HEK293 (cell line): Measurements from ENCODE around the gene PSME4.

Experiments used
- CTCF ChIP-seq: fragments of 450-650 bp; formaldehyde crosslinking; IDR thresholded peaks from 2 replicates; pipeline ENCODE4 v1.5.1; 2016; ENCODE audit warnings: missing biosample characterization, missing genetic modification characterization
- GLI4 ChIP-seq: fragments of 450-650 bp; formaldehyde crosslinking; IDR thresholded peaks from 2 replicates; pipeline ENCODE4 v1.5.1; 2016; ENCODE audit warnings: missing biosample characterization, missing genetic modification characterization
- ZBTB7A ChIP-seq: fragments of 450-650 bp; formaldehyde crosslinking; IDR thresholded peaks from 2 replicates; pipeline ENCODE4 v1.5.1; 2016; ENCODE audit warnings: low read depth, missing biosample characterization, missing genetic modification characterization
- ZNF148 ChIP-seq: fragments of 450-650 bp; formaldehyde crosslinking; IDR thresholded peaks from 2 replicates; pipeline ENCODE4 v1.5.0; 2017; ENCODE audit warnings: missing biosample characterization, missing genetic modification characterization, borderline replicate concordance
- ZNF184 ChIP-seq: fragments of 450-650 bp; IDR thresholded peaks from 2 replicates; pipeline ENCODE4 v1.5.1; 2018; ENCODE audit warnings: missing biosample characterization, mild to moderate bottlenecking, missing genetic modification characterization
- ZNF248 ChIP-seq: fragments of 450-650 bp; formaldehyde crosslinking; IDR thresholded peaks from 2 replicates; pipeline ENCODE4 v1.5.1; 2017; ENCODE audit warnings: missing biosample characterization, missing genetic modification characterization
- ZNF280D ChIP-seq: fragments of 450-650 bp; formaldehyde crosslinking; IDR thresholded peaks from 2 replicates; pipeline ENCODE4 v1.5.1; 2016; ENCODE audit warnings: missing biosample characterization, missing genetic modification characterization
- ZNF398 ChIP-seq: fragments of 450-650 bp; formaldehyde crosslinking; IDR thresholded peaks from 2 replicates; pipeline ENCODE4 v1.5.1; 2017; ENCODE audit warnings: missing biosample characterization, missing genetic modification characterization
- ZNF404 ChIP-seq: fragments of 450-650 bp; formaldehyde crosslinking; IDR thresholded peaks from 2 replicates; pipeline ENCODE4 v1.5.1; 2017; ENCODE audit warnings: missing biosample characterization, missing genetic modification characterization
- ZNF792 ChIP-seq: fragments of 450-650 bp; formaldehyde crosslinking; IDR thresholded peaks from 2 replicates; pipeline ENCODE4 v1.5.1; 2016; ENCODE audit warnings: missing biosample characterization, missing genetic modification characterization

- TF ChIP-seq ZNF404 (no peak), CTCF (tag by site-specific recombination) (no peak), ZNF792 (tag by site-specific recombination) (no peak), ZNF248 (tag by site-specific recombination) (no peak), GLI4 (tag by site-specific recombination) (no peak), ZBTB7A (tag by site-specific recombination) (no peak), ZNF184 (tag by site-specific recombination) (no peak), ZNF280D (tag by site-specific recombination) (no peak), ZNF148 (tag by site-specific recombination) (no peak), ZNF398 (tag by site-specific recombination) (no peak)
Measured at GRCh38 chr2:53998834-53999233, 28.0 kb upstream of the PSME4 start.
